SK-N-SH treated with all-trans-retinoic acid at 6 μM for 48 hours (cell line): ENCODE measurements around the gene TMEM134.

Source experiments
- ATAC-seq: fragments of 200-7000 bp; cut with Tn5 transposase; 3 replicates; pipeline ENCODE4 v1.9.1; 2020; ENCODE audit warnings: mild to moderate bottlenecking, moderate library complexity
- ARNTL ChIP-seq: fragments of 450-650 bp; formaldehyde crosslinking; IDR thresholded peaks from 2 replicates; pipeline ENCODE4 v1.5.0; 2020; ENCODE audit warnings: low read depth, mild to moderate bottlenecking, moderate library complexity, borderline replicate concordance
- BACH2 ChIP-seq: fragments of 250-450 bp; sonication (Bioruptor Pico); IDR thresholded peaks from 2 replicates; pipeline ENCODE4 v1.9.0; 2021; ENCODE audit warnings: mild to moderate bottlenecking, borderline replicate concordance
- CREB5 ChIP-seq: fragments of 250-450 bp; sonication (Bioruptor Pico); IDR thresholded peaks from 2 replicates; pipeline ENCODE4 v1.5.1; 2020; ENCODE audit warnings: low read depth, mild to moderate bottlenecking, moderate library complexity
- CSDC2 ChIP-seq: fragments of 250-450 bp; sonication (Bioruptor Pico); IDR thresholded peaks from 2 replicates; pipeline ENCODE4 v1.5.0; 2020; ENCODE audit warnings: mild to moderate bottlenecking, moderate library complexity
- CSRNP3 ChIP-seq: fragments of 250-450 bp; sonication (Bioruptor Pico); IDR thresholded peaks from 2 replicates; pipeline ENCODE4 v1.5.1; 2021; ENCODE audit warnings: mild to moderate bottlenecking, moderate library complexity
- ESRRG ChIP-seq: fragments of 250-450 bp; sonication (Bioruptor Pico); IDR thresholded peaks from 2 replicates; pipeline ENCODE4 v1.6.1; 2021; ENCODE audit warnings: mild to moderate bottlenecking
- GLIS3 ChIP-seq: fragments of 250-450 bp; sonication (Bioruptor Pico); IDR thresholded peaks from 2 replicates; pipeline ENCODE4 v1.5.0; 2020; ENCODE audit warnings: mild to moderate bottlenecking, moderate library complexity
- ISL1 ChIP-seq: fragments of 250-450 bp; sonication (Bioruptor Pico); IDR thresholded peaks from 2 replicates; pipeline ENCODE4 v2.1.2; 2022; ENCODE audit warnings: mild to moderate bottlenecking, moderate library complexity
- OSR1 ChIP-seq: fragments of 250-450 bp; sonication (Bioruptor Pico); IDR thresholded peaks from 2 replicates; pipeline ENCODE4 v1.8.0; 2022; ENCODE audit warnings: moderate library complexity, mild to moderate bottlenecking, inconsistent platforms
- POU6F1 ChIP-seq: fragments of 250-450 bp; sonication (Bioruptor Pico); IDR thresholded peaks from 2 replicates; pipeline ENCODE4 v1.8.0; 2021; ENCODE audit warnings: low read depth, mild to moderate bottlenecking, moderate library complexity, borderline replicate concordance
- PPARA ChIP-seq: fragments of 250-450 bp; sonication (Bioruptor Pico); IDR thresholded peaks from 2 replicates; pipeline ENCODE4 v1.5.0; 2020; ENCODE audit warnings: mild to moderate bottlenecking, borderline replicate concordance
- RARB ChIP-seq: fragments of 250-450 bp; sonication (Bioruptor Pico); IDR thresholded peaks from 2 replicates; pipeline ENCODE4 v1.8.0; 2021; ENCODE audit warnings: mild to moderate bottlenecking, moderate library complexity
- SNAI2 ChIP-seq: fragments of 250-450 bp; sonication (Bioruptor Pico); IDR thresholded peaks from 2 replicates; pipeline ENCODE4 v1.5.0; 2020; ENCODE audit warnings: mild to moderate bottlenecking, moderate library complexity
- TCF4 ChIP-seq: fragments of 250-450 bp; sonication (Bioruptor Pico); IDR thresholded peaks from 2 replicates; pipeline ENCODE4 v1.8.0; 2021; ENCODE audit warnings: mild to moderate bottlenecking, moderate library complexity, borderline replicate concordance
- TOX ChIP-seq: fragments of 250-450 bp; sonication (Bioruptor Pico); IDR thresholded peaks from 2 replicates; pipeline ENCODE4 v1.8.0; 2021; ENCODE audit warnings: mild to moderate bottlenecking, moderate library complexity, borderline replicate concordance
- ZC3H10 ChIP-seq: fragments of 250-450 bp; sonication (Bioruptor Pico); IDR thresholded peaks from 2 replicates; pipeline ENCODE4 v1.5.1; 2021; ENCODE audit warnings: mild to moderate bottlenecking, moderate library complexity
- ZFP30 ChIP-seq: fragments of 450-650 bp; formaldehyde crosslinking; IDR thresholded peaks from 2 replicates; pipeline ENCODE4 v1.5.0; 2022; ENCODE audit warnings: mild to moderate bottlenecking, moderate library complexity
- ZNF70 ChIP-seq: fragments of 450-650 bp; formaldehyde crosslinking; IDR thresholded peaks from 2 replicates; pipeline ENCODE4 v1.5.0; 2020; ENCODE audit warnings: mild to moderate bottlenecking, moderate library complexity
- ZNF8 ChIP-seq: fragments of 450-650 bp; formaldehyde crosslinking; IDR thresholded peaks from 2 replicates; pipeline ENCODE4 v1.5.0; 2020; ENCODE audit warnings: mild to moderate bottlenecking, moderate library complexity
- TF ChIP-seq, protein P1 (sequence below): fragments of 250-450 bp; sonication (Bioruptor Pico); IDR thresholded peaks from 2 replicates; pipeline ENCODE4 v1.8.0; 2020; ENCODE audit warnings: mild to moderate bottlenecking, moderate library complexity, borderline replicate concordance
- TF ChIP-seq, protein P2 (sequence below): fragments of 250-450 bp; sonication (Bioruptor Pico); IDR thresholded peaks from 2 replicates; pipeline ENCODE4 v1.5.0; 2020; ENCODE audit warnings: mild to moderate bottlenecking, moderate library complexity

The TMEM134 gene

GRCh38 chr11:67491276-67492068 lies 22.4 kb upstream of the TMEM134 start:
- ATAC-seq, result no peak
- no peak for TF ChIP-seq PPARA
- no peak for TF ChIP-seq TCF4
- TF ChIP-seq CSDC2 (CRISPR knock-in tag), result no peak
- no peak for TF ChIP-seq ARNTL (CRISPR knock-in tag)
- no peak for TF ChIP-seq ZC3H10 (CRISPR knock-in tag)
- TF ChIP-seq TOX, result no peak
- no peak for TF ChIP-seq CREB5 (CRISPR knock-in tag)
- TF ChIP-seq CSRNP3 (CRISPR knock-in tag), result no peak
- no peak for TF ChIP-seq ISL1 (CRISPR knock-in tag)
- no peak for TF ChIP-seq ZNF70
- no peak for TF ChIP-seq POU6F1 (CRISPR knock-in tag)
- no peak for TF ChIP-seq RARB (CRISPR knock-in tag)
- TF ChIP-seq, protein P1, sequence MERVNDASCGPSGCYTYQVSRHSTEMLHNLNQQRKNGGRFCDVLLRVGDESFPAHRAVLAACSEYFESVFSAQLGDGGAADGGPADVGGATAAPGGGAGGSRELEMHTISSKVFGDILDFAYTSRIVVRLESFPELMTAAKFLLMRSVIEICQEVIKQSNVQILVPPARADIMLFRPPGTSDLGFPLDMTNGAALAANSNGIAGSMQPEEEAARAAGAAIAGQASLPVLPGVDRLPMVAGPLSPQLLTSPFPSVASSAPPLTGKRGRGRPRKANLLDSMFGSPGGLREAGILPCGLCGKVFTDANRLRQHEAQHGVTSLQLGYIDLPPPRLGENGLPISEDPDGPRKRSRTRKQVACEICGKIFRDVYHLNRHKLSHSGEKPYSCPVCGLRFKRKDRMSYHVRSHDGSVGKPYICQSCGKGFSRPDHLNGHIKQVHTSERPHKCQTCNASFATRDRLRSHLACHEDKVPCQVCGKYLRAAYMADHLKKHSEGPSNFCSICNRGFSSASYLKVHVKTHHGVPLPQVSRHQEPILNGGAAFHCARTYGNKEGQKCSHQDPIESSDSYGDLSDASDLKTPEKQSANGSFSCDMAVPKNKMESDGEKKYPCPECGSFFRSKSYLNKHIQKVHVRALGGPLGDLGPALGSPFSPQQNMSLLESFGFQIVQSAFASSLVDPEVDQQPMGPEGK (CRISPR knock-in tag), result no peak
- no peak for TF ChIP-seq ZFP30 (CRISPR knock-in tag)
- TF ChIP-seq OSR1 (CRISPR knock-in tag), result no peak
- no peak for TF ChIP-seq BACH2 (CRISPR knock-in tag)
- no peak for TF ChIP-seq SNAI2 (CRISPR knock-in tag)

DNA sequence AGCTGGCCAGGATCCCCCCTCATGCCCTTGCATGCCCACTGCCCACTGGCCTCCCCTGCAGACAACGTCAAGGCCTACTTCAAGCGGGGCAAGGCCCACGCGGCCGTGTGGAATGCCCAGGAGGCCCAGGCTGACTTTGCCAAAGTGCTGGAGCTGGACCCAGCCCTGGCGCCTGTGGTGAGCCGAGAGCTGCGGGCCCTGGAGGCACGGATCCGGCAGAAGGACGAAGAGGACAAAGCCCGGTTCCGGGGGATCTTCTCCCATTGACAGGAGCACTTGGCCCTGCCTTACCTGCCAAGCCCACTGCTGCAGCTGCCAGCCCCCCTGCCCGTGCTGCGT lies 21.6 kb upstream of the TMEM134 start:
- ATAC-seq, result no peak
- TF ChIP-seq, protein P1 (CRISPR knock-in tag), result no peak
- no peak for TF ChIP-seq TCF4

DNA sequence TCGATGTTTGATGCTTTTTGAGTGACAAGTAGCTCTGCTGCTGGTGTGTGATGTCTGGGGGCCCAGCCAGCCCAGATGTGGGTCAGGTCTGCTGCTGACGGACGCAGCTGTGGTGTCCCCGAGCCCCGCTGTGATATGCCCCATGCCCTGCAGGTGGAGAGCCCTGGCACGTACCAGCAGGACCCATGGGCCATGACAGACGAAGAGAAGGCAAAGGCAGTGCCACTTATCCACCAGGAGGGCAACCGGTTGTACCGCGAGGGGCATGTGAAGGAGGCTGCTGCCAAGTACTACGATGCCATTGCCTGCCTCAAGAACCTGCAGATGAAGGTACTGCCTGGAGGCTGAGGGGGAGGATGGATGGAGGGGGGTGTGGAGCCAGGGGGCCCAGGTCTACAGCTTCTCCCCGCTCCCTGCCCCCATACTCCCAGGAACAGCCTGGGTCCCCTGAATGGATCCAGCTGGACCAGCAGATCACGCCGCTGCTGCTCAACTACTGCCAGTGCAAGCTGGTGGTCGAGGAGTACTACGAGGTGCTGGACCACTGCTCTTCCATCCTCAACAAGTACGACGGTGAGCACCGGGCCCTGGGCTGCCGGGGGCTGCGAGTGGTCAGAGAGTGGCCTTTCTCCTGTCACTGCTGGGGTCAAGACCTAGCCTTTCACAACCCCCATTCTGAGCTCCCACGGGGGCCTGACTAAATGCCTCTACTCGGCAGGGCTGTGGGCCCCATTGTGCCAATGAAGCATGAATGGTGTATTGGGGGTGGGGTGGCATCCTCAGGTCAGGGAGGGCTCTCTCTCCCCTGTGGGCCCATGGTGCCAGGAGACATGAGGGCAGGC lies 21.1 kb upstream of the TMEM134 start:
- ATAC-seq, result no peak; the same call in 2 of the 3 replicates
- no peak for TF ChIP-seq ISL1 (CRISPR knock-in tag)
- no peak for TF ChIP-seq ESRRG
- TF ChIP-seq OSR1 (CRISPR knock-in tag), result no peak
- TF ChIP-seq POU6F1 (CRISPR knock-in tag), result no peak
- no peak for TF ChIP-seq CSDC2 (CRISPR knock-in tag)
- TF ChIP-seq, protein P2, sequence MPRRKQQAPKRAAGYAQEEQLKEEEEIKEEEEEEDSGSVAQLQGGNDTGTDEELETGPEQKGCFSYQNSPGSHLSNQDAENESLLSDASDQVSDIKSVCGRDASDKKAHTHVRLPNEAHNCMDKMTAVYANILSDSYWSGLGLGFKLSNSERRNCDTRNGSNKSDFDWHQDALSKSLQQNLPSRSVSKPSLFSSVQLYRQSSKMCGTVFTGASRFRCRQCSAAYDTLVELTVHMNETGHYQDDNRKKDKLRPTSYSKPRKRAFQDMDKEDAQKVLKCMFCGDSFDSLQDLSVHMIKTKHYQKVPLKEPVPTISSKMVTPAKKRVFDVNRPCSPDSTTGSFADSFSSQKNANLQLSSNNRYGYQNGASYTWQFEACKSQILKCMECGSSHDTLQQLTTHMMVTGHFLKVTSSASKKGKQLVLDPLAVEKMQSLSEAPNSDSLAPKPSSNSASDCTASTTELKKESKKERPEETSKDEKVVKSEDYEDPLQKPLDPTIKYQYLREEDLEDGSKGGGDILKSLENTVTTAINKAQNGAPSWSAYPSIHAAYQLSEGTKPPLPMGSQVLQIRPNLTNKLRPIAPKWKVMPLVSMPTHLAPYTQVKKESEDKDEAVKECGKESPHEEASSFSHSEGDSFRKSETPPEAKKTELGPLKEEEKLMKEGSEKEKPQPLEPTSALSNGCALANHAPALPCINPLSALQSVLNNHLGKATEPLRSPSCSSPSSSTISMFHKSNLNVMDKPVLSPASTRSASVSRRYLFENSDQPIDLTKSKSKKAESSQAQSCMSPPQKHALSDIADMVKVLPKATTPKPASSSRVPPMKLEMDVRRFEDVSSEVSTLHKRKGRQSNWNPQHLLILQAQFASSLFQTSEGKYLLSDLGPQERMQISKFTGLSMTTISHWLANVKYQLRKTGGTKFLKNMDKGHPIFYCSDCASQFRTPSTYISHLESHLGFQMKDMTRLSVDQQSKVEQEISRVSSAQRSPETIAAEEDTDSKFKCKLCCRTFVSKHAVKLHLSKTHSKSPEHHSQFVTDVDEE, result no peak
- TF ChIP-seq ZFP30 (CRISPR knock-in tag), result no peak
- TF ChIP-seq TOX, result no peak
- no peak for TF ChIP-seq ZNF8
- no peak for TF ChIP-seq PPARA
- TF ChIP-seq, protein P1 (CRISPR knock-in tag), result no peak
- TF ChIP-seq GLIS3, result no peak
